ELR (cell line): Measurements from ENCODE around the gene KCNQ5.
"Not testable (repeated sequence)": the region's sequence is repeated elsewhere in the genome, so short reads cannot be mapped to it uniquely, and the experiment has no call there.

Experiments
- DNase-seq: peaks from one replicate; pipeline ENCODE4 v3.0.0-alpha.2; 2015; ENCODE audit warnings: low read depth

KCNQ5 gene

DNA sequence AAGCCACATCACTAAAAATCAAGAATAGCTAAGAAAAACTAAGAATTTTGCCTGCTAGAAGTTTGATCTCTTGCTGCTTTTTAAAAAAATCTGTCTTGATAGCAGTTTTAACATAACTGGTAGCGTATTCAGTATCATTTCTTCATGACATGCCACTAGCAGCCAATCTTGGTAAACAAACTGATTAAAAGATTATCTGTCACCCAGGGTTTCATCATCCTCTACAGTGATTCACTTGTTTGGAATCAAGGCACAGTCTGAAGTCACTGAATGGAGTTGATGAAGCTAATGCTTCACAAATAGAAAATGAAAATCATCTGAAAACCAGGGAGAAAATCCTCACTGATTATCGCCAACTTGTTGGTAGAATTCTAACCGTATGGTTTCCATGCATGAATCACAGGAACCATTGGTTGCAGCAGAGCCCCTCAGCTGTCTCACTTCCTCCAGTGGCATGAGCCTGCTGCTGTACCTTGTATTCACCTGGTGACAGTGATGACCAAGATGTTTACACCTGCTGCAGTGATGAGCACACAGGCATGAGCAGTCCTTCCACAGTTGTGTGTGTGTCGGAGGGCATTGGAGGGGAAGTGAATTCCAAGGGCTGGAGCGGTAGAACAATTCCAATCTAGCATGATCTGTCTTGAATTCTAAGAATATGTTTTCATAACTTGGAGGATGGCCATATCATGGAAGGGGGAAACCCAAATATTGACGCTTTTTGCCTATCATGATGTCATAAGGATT is 328.4 kb downstream of the KCNQ5 start:
- peak; percentile 90 for DNase-seq

DNA sequence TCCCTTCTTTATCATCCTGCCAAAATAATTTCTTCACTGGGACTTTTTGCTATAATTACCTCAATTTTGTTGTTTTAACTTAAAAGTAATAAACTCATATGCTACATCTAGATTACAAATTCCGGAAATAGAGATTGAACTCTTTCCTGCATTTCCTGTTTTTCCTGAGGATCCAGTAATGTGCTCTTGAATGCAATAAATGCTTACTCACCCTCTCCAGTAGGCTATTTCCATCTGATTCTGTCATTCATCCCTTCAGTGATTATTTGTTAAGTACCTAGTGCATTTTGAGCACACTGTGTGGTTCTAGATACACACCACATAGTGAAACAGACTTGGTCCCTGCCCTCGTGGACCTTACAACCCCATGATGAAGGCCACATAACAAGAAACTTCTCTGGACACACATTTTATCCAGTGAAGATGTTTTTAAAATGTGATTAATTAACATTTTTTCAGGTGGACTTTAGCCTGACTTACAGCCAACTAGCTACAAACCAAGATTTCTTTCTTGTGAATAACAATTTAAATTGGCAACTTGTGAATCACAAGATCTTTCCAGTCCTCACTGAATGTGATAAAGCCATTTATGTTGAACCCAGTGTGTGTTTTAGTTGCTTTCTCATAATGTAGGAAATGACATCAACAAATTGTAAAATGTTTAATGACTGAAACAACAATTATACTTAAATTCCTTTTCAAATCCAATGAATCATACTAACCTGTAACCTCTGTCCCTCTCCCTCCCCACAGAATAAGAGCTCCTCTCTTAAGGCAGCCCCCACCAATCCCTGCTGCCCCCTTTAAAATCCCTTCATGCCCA is 331.2 kb downstream of the KCNQ5 start:
- DNase-seq = peak; percentile 70

DNA sequence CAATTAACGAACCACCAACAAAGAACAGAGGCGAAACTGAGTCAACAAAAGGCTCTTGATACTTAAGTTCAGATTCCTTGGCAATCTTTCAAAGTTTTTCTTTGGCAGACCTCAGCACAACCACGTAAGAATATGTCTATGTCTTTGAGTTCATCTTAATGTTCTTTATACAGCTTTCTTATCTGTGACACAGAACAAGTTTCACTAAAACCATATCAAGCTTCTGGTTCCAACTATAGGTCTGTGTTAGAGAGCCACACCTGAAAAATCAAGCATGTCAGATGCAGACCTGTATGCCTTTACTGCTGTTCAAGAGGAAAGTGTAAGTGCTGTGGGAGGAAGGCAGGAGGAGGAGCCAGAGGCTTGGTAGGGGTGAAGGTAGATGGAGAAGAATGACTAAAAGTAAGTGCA is 332.1 kb downstream of the KCNQ5 start:
- peak; percentile 26 for DNase-seq

DNA sequence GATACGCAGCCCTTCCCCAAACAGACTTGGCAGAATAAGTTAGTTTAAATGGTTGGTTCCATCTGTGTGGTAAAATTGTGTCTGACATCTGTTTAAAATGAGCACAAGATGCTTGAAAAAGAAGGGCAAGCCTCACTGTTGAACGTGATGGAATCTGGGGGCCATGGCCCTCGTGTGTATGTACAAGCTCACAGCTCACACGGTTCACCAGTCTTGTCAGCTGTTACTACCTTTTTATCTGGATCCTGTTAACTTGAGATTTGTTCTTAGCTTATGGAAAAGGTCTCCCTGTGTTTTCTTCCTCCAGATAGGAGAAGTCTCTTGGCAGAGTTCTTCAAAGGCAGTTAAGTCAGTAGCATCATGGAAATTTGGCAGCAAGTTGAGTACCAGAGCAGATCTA is 332.9 kb downstream of the KCNQ5 start:
- no peak for DNase-seq

DNA sequence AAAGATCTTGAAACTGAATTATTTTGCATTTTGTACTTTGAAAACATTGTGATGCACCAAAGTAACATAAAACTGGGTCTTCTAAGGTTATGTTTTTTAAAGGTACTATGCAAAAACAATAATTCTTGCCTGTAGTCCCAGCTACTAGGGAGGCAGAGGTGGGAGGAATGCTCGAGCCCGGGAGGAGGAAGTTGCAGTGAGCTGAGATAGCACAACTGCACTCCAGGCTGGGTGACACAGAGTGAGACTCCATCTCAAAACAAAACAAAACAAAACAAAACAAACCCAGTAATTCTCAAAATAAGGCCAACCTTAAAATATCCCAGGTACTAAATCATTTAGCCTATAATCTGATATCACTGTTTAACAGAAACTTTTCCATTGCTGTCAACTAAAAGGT is 333.8 kb downstream of the KCNQ5 start:
- peak; percentile 28 for DNase-seq

DNA sequence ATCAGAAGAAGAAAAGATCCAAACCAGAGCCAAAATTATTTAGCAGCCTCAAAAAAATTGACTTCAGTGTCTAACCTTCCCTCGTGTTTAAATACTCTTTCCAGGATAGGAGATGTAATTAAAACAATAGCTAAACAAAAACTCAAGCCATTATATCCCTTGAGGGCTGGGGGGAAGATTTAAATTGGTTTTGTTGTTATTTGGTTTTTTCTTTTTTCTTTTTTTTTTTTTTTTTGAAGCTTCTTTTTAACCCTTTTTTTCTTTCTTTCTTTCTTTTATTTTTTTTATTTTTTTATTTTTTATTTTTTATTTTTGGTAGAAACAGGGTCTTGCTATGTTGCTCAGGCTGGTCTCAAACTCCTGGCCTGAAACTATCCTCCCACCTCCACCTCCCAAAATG is 334.4 kb downstream of the KCNQ5 start:
- no peak for DNase-seq

DNA sequence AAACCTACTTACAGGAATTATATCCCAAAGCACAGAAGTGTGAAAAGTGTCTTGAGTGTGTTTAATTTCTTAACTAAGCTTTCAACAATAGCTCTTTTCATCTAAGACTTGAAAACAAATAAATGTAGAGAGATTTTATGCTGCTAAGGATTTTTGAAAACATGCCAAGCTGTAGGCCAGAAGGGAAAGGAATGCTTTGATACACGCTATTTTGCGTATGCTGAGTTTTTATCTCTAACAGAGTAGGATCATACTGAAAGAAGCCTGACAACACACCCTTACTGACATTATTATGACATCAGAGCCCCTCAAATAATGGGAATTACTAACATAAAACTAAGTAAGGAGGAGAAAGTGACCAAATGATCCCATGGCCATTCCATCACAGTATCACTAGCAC is 338.0 kb downstream of the KCNQ5 start:
- no peak for DNase-seq

DNA sequence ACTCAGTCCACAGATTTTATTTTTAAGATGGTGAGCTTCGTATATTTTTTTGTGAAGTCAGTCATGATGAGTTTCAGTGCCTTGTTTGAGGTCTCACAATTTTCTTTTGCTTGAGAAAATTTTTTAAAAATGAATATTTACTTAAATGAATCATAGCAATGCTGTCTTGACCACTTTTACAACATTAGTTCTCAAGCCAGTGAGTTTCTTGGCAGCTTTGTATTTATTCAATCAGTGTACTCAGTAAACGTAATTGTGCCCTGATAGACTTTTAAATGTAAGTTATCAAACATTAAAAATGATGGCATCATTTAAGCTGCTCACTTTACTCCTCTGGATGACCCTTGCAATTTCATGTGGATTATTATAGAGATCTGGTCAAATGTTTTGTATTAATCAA is 342.1 kb downstream of the KCNQ5 start:
- DNase-seq = no peak

DNA sequence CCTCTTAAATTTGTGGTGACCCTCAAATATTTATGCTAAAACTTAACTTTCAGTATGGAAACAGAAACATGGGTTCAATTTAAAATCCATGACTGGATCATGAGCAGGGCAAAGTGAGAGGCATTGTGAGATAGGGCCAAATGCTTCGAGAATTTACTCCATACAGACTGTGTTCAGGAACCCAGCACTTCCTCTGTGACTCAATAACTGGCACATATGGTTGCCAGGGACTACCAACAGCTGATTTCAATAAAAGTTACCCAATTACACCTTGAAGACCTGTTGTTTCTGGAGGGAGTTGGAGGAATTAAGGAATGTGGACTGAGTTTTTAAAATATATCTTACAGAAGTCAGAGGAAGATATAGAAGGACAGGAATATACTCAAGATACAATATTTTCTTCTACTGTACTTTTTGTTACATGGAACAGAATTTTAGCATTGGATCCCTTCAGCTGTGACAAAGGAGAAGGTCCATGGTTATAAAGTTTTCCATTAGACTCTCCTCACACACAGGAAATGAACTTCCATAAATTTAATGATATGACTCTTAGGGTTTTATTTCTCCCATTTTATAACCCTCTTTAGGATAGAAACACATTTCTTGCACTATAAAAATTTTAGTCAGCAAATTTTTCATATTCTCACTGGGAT is 344.9 kb downstream of the KCNQ5 start:
- DNase-seq = peak; percentile 47

DNA sequence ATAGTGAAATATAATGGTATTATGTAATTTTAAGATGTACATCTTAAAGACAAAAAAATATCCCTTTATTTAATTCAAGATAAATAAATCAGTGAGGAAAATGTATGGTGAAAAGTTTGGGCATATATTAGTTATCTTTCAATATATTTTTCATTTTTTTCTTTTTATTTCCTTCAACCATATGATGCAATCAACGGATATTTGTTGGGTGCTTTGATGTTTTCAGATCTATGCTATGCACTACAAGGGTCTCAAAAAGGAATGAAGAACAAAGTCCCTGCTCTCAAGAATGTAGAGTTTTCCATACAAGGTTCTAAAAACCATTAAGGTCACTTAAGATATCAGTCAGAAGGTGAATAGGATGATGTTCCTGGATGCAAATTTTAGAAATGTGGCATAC is 345.5 kb downstream of the KCNQ5 start:
- DNase-seq = no peak

DNA sequence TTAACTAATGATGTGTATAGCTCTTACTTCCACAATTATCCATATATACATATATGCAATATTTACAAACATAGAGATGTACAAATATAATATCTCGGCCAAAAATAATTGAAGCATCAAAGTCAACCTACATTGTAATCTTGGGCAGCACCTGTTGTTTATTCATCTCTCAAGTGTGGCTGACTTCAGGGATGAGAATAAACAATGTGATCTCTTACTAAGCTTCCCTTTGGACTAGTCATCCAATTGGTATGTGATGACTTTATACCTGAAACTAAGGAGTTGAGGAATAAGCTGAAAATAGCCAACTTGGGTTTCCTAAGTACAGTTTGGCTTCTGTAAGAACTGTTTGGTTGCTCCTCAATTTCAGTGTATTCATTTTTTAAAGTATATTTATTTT is 346.8 kb downstream of the KCNQ5 start:
- DNase-seq = peak; percentile 88

DNA sequence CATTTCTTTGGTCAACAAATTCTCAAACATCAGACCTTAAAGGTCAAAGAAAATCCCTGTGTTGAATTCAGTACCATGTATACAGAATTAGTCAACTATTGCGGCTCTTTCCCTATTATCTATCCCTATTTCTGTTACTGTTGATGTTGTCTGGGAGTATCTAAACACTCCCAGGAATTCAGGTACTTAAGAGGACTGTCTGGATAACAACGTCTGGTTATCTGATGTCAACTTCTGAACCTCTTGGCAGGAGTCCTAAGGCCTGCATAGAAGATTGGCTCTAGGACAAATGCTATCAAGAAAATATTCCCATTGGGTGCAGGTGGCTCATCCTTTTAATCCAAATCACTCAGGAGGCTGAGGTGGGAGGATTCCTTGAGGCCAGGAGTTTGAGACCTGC is 347.8 kb downstream of the KCNQ5 start:
- no peak for DNase-seq

DNA sequence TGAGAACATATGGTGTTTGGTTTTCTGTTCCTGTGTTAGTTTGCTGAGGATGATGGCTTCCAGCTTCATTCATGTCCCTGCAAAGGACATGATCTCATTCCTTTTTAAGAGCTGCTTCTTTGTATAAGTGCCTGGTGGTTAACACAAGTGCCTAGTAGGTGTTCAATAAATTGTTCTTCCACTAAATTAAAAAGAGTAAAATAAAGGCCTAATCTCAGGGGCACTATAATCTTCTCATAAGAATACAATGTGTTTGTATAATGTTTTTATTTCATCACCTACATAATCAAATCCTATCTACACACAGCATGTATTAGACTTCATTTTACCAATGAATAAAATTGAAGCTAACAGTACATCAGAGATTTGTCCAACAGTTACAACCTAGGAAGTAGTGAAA is 350.7 kb downstream of the KCNQ5 start:
- no peak for DNase-seq

DNA sequence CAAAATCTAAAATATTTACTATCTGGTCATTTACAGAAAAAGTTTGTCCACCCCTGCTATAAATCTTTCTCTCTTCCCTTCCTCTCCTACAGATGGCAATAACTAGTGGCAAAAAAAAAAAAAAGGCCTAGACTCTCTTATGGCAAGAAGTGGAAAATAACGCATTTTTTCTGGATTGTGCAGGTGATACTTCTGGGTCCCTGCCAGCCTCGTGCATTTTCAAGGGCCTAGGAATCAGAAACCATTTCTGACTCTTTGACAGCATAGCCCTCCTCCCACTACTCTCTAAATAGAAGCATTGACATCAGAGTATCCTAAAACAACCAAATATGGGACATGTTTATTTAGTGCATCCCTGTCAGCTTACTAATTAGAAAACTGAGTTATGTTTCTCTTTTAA is 352.4 kb downstream of the KCNQ5 start:
- no peak for DNase-seq

DNA sequence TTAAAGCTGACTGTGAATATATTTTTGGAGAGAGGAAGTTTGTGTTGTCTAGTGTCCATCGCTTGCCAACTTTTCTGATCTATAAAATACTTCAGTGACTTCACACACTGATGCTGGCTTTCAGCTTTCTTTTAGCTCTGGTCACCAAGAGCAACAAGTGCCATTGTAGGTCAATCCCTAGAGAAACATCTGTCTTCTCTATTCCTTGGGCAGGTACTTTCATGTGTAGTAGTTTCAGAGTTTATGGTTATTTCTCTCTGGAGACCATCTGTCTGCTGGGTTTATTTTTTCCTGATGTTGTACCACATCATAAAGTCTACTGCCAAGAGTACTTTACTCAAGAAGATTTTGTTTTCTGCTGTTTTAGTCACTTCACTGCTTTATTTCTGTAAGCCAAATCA is 353.5 kb downstream of the KCNQ5 start:
- no peak for DNase-seq

DNA sequence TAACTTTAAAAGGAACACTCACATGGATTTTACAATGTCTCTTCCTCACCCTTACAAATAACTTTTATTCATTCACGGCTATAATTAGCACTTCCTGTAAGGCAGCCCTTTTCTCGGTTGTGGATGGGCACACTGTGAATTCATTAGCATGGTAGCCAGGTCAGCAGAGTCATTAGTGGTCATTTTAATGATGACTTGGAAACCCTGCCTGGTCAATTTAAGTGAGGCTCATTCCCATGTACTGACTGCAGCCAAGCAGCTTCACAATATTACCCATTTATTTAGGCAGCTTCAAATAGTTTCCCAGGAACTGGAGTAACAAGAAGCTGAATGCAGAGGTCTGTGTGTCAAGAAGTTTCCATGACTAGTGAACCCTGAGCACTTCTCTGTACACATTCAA is 354.6 kb downstream of the KCNQ5 start:
- no peak for DNase-seq

DNA sequence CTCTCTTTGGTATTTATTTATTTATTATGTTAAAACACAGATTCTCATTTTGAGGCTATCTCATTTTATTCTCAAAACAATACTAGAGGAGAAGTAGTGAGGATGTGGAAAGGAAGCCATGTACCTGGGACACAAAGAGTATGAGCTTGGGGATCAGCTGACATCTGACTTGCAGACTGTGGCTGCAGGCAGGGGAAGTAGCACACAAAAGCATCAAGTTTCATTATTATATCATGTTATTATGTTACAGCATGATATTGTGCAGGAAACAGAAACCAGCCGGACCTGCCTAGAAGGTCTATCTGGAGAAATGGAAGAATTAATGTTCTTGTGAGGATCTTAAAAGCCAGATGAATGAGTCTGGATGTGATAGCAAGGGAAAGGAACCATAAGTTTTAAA is 355.2 kb downstream of the KCNQ5 start:
- DNase-seq = no peak

DNA sequence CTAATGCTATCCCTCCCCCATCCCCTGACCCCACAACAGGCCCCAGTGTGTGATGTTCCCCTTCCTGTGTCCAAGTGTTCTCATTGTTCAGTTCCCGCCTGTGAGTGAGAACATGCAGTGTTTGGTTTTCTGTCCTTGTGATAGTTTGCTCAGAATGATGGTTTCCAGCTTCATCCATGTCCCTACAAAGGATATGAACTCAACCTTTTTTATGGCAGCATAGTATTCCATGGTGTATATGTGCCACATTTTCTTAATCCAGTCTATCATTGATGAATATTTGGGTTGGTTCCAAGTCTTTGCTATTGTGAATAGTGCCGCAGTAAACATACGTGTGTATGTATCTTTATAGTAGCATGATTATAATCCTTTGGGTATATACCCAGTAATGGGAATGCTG is 356.9 kb downstream of the KCNQ5 start:
- not testable (repeated sequence) for DNase-seq

DNA sequence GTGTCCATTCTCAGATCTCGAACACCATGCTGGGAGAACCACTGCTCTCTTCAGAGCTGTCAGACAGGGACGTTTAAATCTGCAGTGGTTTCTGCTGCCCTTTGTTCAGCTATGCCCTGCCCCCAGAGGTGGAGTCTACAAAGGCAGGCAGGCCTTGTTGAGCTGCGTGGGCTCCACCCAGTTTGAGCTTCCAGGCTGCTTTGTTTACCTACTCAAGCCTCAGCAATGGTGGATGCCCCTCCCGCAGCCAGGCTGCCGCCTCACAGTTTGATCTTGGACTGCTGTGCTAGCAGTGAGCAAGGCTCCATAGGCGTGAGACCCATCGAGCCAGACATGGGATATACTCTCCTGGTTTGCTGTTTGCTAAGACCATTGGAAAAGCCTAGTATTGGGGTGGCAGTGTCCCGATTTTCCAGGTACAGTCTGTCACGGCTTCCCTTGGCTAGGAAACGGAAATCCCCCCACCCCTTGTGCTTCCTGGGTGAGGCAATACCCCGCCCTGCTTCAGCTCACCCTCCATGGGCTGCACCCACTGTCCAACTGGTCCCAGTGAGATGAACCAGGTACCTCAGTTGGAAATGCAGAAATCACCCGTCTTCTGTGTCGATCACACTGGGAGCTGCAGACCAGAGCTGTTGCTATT is 362.4 kb downstream of the KCNQ5 start:
- not testable (repeated sequence) for DNase-seq

DNA sequence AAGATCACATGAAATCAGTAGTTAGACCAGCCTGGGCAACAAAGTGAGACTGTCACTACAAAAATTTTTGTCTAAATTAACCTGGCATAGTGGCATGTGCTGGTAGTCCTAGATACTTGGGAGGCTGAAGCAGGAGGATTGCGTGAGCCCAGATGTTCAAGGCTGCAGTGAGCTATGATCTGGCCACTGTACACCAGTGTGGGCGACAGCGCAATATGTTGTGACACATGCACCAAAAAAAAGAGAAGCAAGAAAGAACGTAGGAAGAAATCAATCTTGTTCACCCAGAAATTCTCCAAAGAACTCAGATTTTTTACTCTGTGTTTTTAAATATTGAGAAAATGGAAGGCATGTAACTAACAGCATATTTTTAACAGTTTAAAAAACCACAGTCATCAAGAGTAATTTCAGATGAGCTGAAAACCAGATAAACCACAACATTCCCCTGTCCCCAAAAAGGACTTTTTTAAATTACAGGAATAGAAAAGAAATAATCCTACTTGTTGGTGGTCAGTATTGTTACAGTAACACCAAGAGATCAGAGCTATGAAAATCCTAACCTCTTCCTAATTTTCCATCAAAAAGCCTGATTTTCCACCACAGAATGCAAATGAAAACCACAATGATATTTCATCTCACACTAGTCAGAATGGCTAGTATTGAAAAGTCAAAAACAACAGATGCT is 363.3 kb downstream of the KCNQ5 start:
- DNase-seq = no peak

DNA sequence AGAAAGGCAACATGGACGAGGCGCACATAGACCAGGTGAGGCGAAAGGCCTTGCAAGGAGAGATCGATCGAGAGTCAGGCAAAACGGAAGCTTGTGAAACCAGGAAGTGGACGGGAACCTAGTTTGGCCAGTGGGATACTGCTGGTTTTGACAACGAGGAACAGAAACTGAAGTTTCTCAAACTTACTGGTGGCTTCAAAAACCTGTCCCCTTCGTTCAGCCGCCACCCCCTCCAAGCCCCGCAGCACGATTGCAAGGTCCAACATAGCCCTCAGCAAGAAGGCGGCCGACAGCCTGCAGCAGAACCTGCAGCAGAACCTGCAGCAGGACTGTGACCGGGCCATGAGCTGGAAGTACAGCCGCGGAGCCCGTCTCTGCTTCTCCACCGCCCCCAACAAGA is 365.4 kb downstream of the KCNQ5 start:
- DNase-seq = no peak

DNA sequence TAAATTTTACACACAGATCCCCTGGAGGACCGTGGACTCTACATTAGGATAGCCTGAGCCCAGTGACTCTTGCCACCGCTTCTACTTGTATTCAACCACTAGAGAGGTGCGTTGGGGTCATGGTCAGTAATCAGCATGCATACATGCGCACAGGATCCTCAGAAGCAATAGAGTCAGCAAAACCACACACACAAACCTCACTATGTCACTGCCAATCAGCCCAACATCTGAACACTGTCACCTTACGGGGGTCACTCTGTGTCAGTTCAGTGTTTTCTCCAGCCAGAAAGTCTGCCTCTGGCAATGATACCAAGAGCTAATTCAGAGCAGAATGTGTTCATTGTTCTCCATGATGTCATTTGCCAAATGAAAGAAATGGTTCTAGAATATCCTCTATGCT is 378.1 kb downstream of the KCNQ5 start:
- DNase-seq = no peak
